HG02870 (cell line): ENCODE data around the gene GABARAP.
A peak's percentile ranks its signal among the peaks of the same experiment; 100 is the strongest.

Experiments used
- ATAC-seq: cut with Tn5 transposase; IDR thresholded peaks from one replicate; pipeline ENCODE4 v1.9.1; 2021; ENCODE audit warnings: mild to moderate bottlenecking, moderate library complexity; ENCODE audit not compliant: unreplicated experiment

The GABARAP gene

GRCh38 chr17:7223375-7223774 lies 18.9 kb downstream of the GABARAP start:
- ATAC-seq = no peak

- ATAC-seq = no peak
Observed at GRCh38 chr17:7222972-7223292, 19.3 kb downstream of the GABARAP start.

- ATAC-seq = no peak
Observed at GRCh38 chr17:7222093-7222971, 19.9 kb downstream of the GABARAP start.

GRCh38 chr17:7221278-7222092 lies 20.8 kb downstream of the GABARAP start:
- no peak for ATAC-seq

GRCh38 chr17:7220593-7221277 lies 21.5 kb downstream of the GABARAP start:
- no peak for ATAC-seq

- ATAC-seq = peak; percentile 66
Observed at GRCh38 chr17:7219812-7220592, 22.2 kb downstream of the GABARAP start, which contains the start of the genes ACADVL and DLG4. Gene ACADVL (plus strand): TSS chr17:7219938. CDS start chr17:7219985, 47 bp downstream. Gene DLG4 (minus strand): TSS chr17:7219836.

- ATAC-seq = no peak
Observed at GRCh38 chr17:7219229-7219811, 22.9 kb downstream of the GABARAP start.

- ATAC-seq = no peak
Observed at GRCh38 chr17:7218758-7219157, 23.5 kb downstream of the GABARAP start.

- no peak for ATAC-seq
Observed at GRCh38 chr17:7218166-7218565, 24.1 kb downstream of the GABARAP start.

- no peak for ATAC-seq
Observed at GRCh38 chr17:7217113-7217987, 24.9 kb downstream of the GABARAP start.

- ATAC-seq = no peak
Observed at GRCh38 chr17:7216242-7217112, 25.8 kb downstream of the GABARAP start.

- no peak for ATAC-seq
Observed at GRCh38 chr17:7215652-7216180, 26.5 kb downstream of the GABARAP start.

- ATAC-seq = no peak
Observed at GRCh38 chr17:7215136-7215638, 27.1 kb downstream of the GABARAP start.

GRCh38 chr17:7214300-7215135 lies 27.7 kb downstream of the GABARAP start:
- ATAC-seq = peak; percentile 73

- no peak for ATAC-seq
Observed at GRCh38 chr17:7213895-7214299, 28.4 kb downstream of the GABARAP start.

- no peak for ATAC-seq
Observed at GRCh38 chr17:7211491-7212273, 30.6 kb downstream of the GABARAP start.
